HG03354 (cell line): ENCODE data around the gene EEF1E1.

ENCODE experiments used
- ATAC-seq: cut with Tn5 transposase; IDR thresholded peaks from one replicate; pipeline ENCODE4 v1.9.1; 2021; ENCODE audit warnings: mild to moderate bottlenecking; ENCODE audit not compliant: unreplicated experiment, poor library complexity, severe bottlenecking

EEF1E1 gene

GRCh38 chr6:8090650-8091049 is 11.7 kb downstream of the EEF1E1 start:
- no peak for ATAC-seq

DNA sequence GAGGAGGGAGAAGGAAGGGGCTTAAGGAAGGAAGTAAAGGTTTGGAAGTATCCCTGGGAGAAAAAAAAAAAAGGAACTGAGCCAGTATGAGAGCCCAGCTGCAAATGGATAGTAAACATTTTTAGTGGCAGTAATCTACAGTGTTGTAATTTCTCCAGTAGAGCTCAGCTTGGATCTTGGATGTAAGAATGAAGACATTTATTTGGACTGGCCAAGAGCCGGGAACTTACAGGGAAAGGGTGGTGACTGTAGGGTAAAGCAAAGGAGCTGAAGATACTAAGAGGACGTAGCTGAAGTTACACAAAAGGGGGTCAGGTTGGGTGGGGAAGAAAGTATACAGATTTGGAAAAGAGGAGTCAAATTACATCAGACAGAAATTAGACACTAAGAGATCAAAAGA is 13.5 kb downstream of the EEF1E1 start:
- ATAC-seq: no peak

DNA sequence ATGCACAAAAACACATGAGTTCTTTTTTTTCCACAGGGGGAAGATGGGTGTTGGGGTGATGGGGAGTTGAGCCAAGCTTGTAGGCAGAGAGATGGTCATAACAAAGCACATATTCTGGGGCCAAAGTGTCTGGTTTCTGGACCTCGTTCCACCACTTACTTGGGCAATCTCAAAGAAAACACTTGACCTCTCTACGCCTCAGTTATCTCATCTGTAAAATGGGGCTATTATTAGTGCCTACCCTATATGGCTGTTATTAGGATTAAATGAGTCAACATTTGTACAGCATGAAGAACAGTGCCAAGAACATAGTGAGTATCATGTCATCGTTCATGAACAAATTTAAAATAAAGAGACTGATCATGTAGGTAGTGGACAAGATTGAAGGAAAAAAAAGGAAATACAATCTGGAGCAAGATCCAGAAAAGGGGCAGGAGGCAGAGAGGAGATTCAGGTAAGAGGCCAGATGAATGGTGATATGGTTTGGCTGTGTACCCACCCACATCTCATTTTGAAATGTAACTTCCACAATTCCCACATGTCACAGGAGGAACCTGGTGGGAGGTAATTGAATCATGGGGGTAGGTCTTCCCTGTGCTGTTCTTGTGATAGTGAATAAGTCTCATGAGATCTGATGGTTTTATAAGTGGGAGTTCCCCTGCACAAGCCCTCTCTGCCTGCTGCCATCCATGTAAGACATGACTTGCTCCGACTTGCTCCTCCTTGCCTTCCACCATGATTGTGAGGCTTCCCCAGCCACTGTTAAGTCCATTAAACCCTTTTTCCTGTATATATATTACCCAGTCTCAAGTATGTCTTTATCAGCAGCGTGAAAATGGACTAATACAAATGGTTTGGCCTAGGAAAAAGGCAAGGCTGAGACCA is 14.2 kb downstream of the EEF1E1 start:
- no peak for ATAC-seq

- ATAC-seq: no peak
These were observed 15.5 kb downstream of the EEF1E1 start for GRCh38 chr6:8086755-8087306.

DNA sequence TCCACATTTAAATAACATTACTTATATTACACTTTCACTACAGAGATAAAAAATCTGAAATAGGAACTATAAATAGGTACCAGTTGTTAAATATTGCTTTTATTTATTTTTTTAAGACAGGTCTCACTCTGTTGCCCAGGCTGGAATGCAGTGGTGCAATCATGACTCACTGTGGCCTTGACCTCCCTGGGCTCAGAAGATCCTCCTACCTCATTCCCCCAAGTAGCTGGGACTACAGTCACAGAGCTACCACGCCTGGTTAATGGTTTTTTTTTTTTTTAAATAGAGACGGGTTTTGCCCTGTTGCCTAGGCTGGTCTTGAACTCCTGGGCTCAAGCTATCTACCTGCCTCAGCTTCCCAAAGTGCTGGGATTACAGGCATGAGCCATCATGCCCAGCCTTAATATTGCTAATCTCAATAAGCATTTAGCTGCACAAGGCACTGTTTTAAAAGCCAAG is 17.3 kb downstream of the EEF1E1 start:
- ATAC-seq: no peak

- no peak for ATAC-seq
These were observed 17.8 kb downstream of the EEF1E1 start for GRCh38 chr6:8084586-8084985.

DNA sequence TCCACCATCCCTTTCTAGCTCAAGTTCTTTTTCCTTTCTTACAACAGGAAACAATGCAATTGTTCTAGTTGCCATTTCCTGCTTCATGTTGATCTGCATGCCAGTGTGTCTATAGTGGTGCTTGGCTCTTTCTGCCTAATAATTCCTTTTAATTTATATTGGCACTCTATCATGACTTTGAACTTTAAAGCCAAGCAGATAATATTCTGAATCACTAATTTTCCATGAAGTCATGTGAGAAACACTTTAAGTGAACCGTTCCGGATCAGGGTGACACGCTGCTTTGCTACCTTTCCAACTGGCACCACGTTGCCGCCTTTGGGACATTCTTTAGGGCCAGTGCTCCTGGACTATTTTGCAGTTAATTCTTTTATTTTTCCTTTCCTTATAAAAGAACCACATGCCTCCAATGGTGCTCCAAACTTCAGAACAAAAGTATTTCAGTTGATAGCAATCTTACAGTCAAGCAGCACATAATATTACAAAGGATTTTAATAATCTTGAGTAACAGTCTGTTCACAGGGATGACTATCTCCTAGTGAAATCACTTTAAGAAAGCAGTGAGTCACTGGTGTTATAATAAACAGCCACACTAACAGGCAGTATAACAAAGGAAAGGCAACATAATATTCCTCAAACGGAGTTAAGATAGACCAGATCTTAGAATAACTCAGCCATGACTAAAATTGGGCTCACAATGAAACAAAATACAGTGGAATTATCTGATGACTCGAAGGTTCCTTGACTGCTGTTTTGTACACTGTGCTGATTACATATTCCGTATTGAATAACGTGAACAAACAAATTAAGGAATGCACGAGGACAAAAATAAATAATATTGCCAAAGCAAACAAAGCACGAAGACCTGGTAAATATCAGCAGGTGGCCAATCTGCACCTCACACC is 19.1 kb downstream of the EEF1E1 start:
- no peak for ATAC-seq

- no peak for ATAC-seq
These were observed 19.8 kb downstream of the EEF1E1 start for GRCh38 chr6:8082572-8082953.

GRCh38 chr6:8080362-8081151 is 21.8 kb downstream of the EEF1E1 start:
- no peak for ATAC-seq

GRCh38 chr6:8079126-8079525 is 23.2 kb downstream of the EEF1E1 start:
- ATAC-seq: no peak

- ATAC-seq: no peak
These were observed 24.4 kb downstream of the EEF1E1 start for GRCh38 chr6:8077991-8078390.

DNA sequence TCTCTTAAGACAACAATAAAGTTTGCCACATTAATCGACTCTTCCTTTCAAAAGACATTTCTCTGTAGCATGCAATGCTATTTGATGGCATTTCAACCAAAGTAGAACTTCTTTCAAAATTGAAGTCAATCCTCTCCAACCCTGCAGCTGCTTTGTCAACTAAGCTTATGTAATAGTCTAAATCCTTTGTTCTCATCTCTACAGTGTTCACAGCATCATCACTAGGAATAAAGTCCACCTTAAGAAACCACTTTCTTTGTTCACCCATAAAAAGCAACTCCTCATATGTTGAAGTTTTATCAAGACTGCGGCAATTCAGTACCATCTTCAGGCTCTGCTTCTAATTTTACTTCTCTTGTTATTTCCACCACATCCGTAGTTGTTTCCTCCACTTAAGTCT is 26.6 kb downstream of the EEF1E1 start:
- no peak for ATAC-seq

DNA sequence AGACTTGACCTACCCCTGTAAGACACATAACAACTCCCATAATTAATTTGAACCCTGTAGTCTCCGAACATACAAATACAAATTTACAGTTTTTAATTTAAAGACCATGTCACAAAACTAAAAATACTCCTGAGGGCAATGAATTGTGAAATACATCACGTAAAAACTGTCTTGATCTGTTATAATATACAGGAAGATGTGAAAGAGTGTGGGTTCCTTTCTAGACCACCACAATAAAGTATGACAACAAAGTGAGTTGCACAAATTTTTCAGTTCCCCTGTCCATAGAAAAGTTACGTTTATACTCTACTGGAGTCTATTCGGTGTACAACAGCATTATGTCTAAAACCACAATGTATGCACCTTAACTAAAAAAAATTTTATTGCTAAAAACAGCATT is 27.2 kb downstream of the EEF1E1 start:
- no peak for ATAC-seq

DNA sequence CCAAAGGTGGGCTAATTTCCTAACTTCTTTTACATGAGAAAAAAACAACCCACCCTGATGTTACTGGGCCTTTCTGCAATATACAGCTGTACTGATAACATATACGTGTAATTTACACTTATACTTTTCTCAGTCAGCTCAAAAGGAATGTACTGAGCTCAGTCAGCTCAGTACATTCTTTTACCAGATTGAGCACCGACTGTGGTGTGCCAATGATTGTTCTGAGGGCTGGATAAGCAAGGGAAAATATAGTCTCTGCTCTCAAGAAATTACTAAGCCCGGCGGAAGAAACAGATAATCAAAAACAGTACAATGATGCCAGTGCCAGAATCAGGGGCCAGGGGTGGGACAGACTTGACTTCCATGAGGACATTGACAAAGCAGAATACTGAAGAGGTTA is 28.1 kb downstream of the EEF1E1 start:
- ATAC-seq: no peak

- ATAC-seq: no peak
These were observed 28.6 kb downstream of the EEF1E1 start for GRCh38 chr6:8073758-8074157.

- ATAC-seq: no peak
These were observed 31.6 kb downstream of the EEF1E1 start for GRCh38 chr6:8070718-8071117.

- ATAC-seq: no peak
These were observed 32.6 kb downstream of the EEF1E1 start for GRCh38 chr6:8069631-8070284.

DNA sequence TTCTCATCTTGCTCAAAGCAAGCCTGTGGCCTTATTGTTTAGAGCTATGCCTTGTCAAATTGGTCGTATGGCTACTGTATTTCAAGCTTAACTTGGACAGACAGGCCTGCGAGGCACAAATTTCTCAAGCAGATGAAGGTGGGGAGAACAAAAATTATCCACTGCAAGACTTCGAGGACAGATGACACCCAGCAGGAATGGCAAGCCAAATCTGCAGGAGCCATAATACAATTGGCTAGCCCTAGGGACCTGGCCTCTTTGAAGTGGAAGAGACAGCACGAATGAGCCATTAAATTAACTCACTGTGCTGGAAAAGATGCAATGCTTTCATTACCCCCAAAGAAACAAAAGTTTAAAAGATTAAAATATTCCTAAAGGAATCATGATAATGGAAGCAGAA is 33.2 kb downstream of the EEF1E1 start:
- no peak for ATAC-seq

DNA sequence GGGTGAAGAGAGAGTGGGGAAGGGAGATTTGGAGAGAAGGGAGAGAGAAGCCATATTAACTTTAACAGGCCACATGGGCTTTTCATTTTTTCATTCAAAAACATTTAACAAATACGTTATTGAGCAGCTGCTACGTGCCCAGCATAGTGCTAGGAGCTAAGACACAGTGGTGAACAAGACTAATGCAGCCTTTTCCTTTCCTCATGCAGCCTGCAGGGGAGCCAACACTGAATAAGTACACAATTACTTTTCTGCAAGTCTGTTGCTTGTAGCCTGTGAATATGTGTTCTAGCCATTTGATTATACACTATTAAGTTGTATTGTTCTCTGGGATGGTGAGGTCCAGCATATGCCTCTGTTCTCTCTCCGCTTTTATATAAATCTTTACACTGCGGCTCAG is 36.2 kb downstream of the EEF1E1 start:
- ATAC-seq: no peak
